ENCODE data around the gene ADGRF5.

- TF ChIP-seq CTCF (conservative IDR thresholded peaks at IDR 0.05; ENCODE audit: low read length) (no peak), EZH2phosphoT487 (IDR thresholded peaks at IDR 0.05; ENCODE audit: borderline replicate concordance, low read depth, low read length) (no peak)
Observed at GRCh38 chr6:46964716-46965519, 43.2 kb upstream of the ADGRF5 start.
